Smooth muscle cell (in vitro differentiated cells): ENCODE data around the gene MMP7. TPM values are rescaled to one million over a fixed set of nuclear protein-coding genes. Genes with fewer than 3 reads are reported as not detected.
A peak's percentile ranks its signal among the peaks of the same experiment; 100 is the strongest.

Experiments used
- DNase-seq: peaks from one replicate; lab custom pipeline; 2025; ENCODE audit not compliant: unreplicated experiment; lab: John Stamatoyannopoulos, UW
- H2AFZ ChIP-seq: fragments of 200-600 bp; sonication (generic); 2 replicates; pipeline ENCODE4 v1.6.0; 2016; ENCODE audit warnings: antibody characterized with exemption, low read depth, mild to moderate bottlenecking
- H3F3A ChIP-seq: fragments of 200-600 bp; sonication (generic); 2 replicates; pipeline ENCODE4 v1.6.0; 2017; ENCODE audit warnings: antibody characterized with exemption, low read depth
- H3K27ac ChIP-seq: fragments of 200-600 bp; sonication (generic); 2 replicates; pipeline ENCODE4 v1.5.1; 2016; ENCODE audit warnings: low read depth, mild to moderate bottlenecking
- H3K27me3 ChIP-seq: fragments of 200-600 bp; sonication (generic); 2 replicates; pipeline ENCODE4 v1.6.1; 2016; ENCODE audit warnings: low read depth, mild to moderate bottlenecking
- H3K36me3 ChIP-seq: fragments of 200-600 bp; sonication (generic); 2 replicates; pipeline ENCODE4 v1.5.1; 2016; ENCODE audit warnings: low read depth
- H3K4me1 ChIP-seq: fragments of 200-600 bp; sonication (generic); 2 replicates; pipeline ENCODE4 v1.5.1; 2016; ENCODE audit warnings: low read depth
- H3K4me2 ChIP-seq: fragments of 200-600 bp; sonication (generic); 2 replicates; pipeline ENCODE4 v1.6.0; 2016; ENCODE audit warnings: mild to moderate bottlenecking
- H3K4me3 ChIP-seq: fragments of 200-600 bp; sonication (generic); 2 replicates; pipeline ENCODE4 v1.5.1; 2016; ENCODE audit warnings: mild to moderate bottlenecking
- H3K79me2 ChIP-seq: fragments of 200-600 bp; sonication (generic); 2 replicates; pipeline ENCODE4 v1.6.0; 2016; ENCODE audit warnings: low read depth, mild to moderate bottlenecking
- H3K9ac ChIP-seq: fragments of 200-600 bp; sonication (generic); 2 replicates; pipeline ENCODE4 v1.6.0; 2016; ENCODE audit warnings: low read depth
- H3K9me3 ChIP-seq: fragments of 200-600 bp; sonication (generic); replicated peaks from 2 replicates; pipeline ENCODE4 v1.5.1; 2016; ENCODE audit warnings: low read depth
- H4K20me1 ChIP-seq: fragments of 200-600 bp; sonication (generic); 2 replicates; pipeline ENCODE4 v1.6.0; 2016; ENCODE audit warnings: low read depth
- WGBS: methylation state at CpG from one replicate; pipeline ENCODE4 v1.1.7; 2016; ENCODE audit warnings: low lambda C conversion rate; 5-methylcytosine and 5-hydroxymethylcytosine counted together
- polyA plus RNA-seq: library from polyadenylated mRNA; unstranded; fragments of >200 nt; fragmentation: Nextera tagmentation; extraction: Ambion mirVana; gene quantifications from 2 replicates; pipeline ENCODE4 v1.2.1, GENCODE V29; 2016
- total RNA-seq: library from RNA; depleted of rRNA; stranded (reverse); fragments of >200 nt; gene quantifications from 2 replicates; pipeline ENCODE4 v1.2.3, GENCODE V29; 2014
- TF ChIP-seq, protein P1 (sequence below): fragments of 200-600 bp; sonication (generic); IDR thresholded peaks from 2 replicates; pipeline ENCODE4 v1.5.1; 2017; ENCODE audit warnings: borderline replicate concordance, mild to moderate bottlenecking, antibody characterized with exemption; ENCODE audit not compliant: insufficient read depth, poor library complexity, severe bottlenecking

MMP7 gene
- total and polyA plus RNA-seq, 2 experiments from 2014 or later: 8.0 to 16.4 TPM

DNA sequence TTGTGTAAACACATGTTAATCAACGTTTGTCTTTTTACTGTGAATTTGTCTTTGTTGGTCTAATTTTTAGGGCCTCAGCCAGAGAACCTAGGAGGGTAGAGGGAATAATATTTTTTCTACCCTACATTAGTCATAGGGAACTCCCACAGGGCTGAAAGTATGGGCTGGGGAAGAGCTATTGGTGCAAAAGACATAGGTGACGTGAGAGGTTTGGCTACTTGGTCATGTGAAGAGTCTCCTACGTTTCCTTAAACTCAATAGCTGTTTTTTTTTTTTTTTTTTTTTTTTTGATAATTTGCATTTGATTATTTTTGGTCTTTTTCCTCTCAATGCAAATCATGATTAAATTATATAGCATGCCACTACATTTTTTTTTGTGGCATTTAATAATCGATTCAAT is 15.9 kb upstream of the MMP7 start:
- Histone ChIP-seq H3K36me3 (no peaks in the 10 kb centered on the region), H3K9ac (no peak overlapping the region), H3K4me2 (no peak overlapping the region), H3K9me3 (no peaks in the 10 kb centered on the region), H4K20me1 (no peaks in the 10 kb centered on the region), H3K27me3 (no peaks in the 10 kb centered on the region), H3K4me3 (no peak overlapping the region), H3F3A (no peaks in the 10 kb centered on the region), H3K79me2 (no peaks in the 10 kb centered on the region), H3K27ac (peak overlapping the region; percentile 15), H3K4me1 (no peaks in the 10 kb centered on the region), H2AFZ (no peak overlapping the region)
- TF ChIP-seq, protein P1, sequence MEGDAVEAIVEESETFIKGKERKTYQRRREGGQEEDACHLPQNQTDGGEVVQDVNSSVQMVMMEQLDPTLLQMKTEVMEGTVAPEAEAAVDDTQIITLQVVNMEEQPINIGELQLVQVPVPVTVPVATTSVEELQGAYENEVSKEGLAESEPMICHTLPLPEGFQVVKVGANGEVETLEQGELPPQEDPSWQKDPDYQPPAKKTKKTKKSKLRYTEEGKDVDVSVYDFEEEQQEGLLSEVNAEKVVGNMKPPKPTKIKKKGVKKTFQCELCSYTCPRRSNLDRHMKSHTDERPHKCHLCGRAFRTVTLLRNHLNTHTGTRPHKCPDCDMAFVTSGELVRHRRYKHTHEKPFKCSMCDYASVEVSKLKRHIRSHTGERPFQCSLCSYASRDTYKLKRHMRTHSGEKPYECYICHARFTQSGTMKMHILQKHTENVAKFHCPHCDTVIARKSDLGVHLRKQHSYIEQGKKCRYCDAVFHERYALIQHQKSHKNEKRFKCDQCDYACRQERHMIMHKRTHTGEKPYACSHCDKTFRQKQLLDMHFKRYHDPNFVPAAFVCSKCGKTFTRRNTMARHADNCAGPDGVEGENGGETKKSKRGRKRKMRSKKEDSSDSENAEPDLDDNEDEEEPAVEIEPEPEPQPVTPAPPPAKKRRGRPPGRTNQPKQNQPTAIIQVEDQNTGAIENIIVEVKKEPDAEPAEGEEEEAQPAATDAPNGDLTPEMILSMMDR: no peak
- WGBS: 77% methylated on average over 4 of the region's 4 CpGs
- no peak for DNase-seq

DNA sequence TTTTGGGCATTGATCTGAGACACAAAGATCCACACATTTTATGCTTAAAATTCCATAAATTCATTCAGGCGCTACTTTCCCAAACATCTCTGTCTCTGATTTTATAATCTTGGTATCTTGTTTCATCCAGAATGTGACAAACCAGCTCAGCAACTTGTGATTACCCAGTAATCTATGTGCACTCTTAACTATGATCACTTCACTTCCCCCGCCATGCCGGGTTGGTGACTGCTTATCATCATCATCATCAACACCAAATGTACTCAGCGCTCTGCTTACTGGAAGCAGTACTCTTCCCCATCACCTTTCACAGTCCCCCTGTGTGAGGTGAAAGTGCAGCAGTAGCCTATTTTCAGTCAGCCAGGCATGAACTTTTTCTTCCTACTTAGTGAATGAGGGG is 15.2 kb upstream of the MMP7 start:
- H3K27me3 ChIP-seq: no peaks in the 10 kb centered on the region
- DNase-seq: no peak
- H4K20me1 ChIP-seq: no peaks in the 10 kb centered on the region

DNA sequence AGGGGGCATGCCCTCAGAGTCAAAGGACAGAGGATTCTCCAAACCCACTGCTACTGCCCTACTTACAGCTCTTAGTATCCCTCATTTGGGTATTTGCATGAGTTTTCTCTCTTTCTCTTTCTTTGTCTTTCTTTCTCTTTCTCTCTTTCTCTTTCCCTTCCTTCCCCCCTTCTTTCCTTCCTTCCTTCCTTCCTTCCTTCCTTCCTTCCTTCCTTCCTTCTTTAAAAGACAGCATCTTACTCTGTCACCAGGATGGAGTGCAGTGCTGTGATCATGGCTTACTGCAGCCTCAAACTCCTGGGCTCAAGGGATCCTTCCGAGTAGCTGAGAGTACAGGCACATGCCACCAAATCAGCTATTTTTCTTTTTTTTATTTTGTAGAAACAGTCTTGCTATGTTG is 14.0 kb upstream of the MMP7 start:
- TF ChIP-seq, protein P1: no peak
- DNase-seq: no peak
- Histone ChIP-seq H3K4me3 (no peak overlapping the region), H3K9ac (no peak overlapping the region), H3K4me2 (no peak overlapping the region), H3K27me3 (no peaks in the 10 kb centered on the region), H3K27ac (no peak overlapping the region), H4K20me1 (no peaks in the 10 kb centered on the region), H3K79me2 (no peaks in the 10 kb centered on the region), H3K9me3 (no peaks in the 10 kb centered on the region), H3F3A (no peaks in the 10 kb centered on the region), H3K4me1 (no peaks in the 10 kb centered on the region), H2AFZ (no peak overlapping the region), H3K36me3 (no peaks in the 10 kb centered on the region)
- 96% methylated on average over 1 of the region's 1 CpG for WGBS

More for the DNA sequence above, 15.2 kb upstream of the MMP7 start:
- Histone ChIP-seq H3K4me2 (no peak overlapping the region), H3K9me3 (no peaks in the 10 kb centered on the region), H2AFZ (no peak overlapping the region), H3K4me3 (no peak overlapping the region), H3K27ac (peak overlapping the region; percentile 15), H3K79me2 (no peaks in the 10 kb centered on the region), H3K36me3 (no peaks in the 10 kb centered on the region), H3K9ac (no peak overlapping the region), H3F3A (no peaks in the 10 kb centered on the region), H3K4me1 (no peaks in the 10 kb centered on the region)
- WGBS: 75% methylated on average over 4 of the region's 4 CpGs
- TF ChIP-seq, protein P1: no peak

DNA sequence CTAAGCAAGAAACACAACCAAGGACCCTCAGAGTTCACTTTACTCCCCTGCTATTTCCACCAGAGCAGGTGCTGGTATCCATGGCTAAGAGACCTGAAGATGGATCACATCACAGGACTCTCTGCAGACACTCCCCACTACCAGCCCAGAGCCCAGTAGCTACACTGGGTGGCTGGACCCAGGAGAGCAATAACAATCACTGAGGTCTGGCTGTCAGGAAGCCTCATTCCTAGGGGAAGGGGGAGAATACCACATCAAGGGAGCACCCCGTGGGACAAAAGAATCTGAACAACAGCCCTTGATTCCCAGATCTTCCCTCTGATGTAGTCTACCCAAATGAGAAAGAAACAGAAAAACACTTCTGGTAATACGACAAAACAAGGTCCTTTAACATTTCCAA is 9.0 kb upstream of the MMP7 start:
- H3K36me3 ChIP-seq: no peaks in the 10 kb centered on the region
- TF ChIP-seq, protein P1: no peak
- no peak overlapping the region for H3K4me3 ChIP-seq
- no peak overlapping the region for H2AFZ ChIP-seq
- H3K27me3 ChIP-seq: no peaks in the 10 kb centered on the region
- no peaks in the 10 kb centered on the region for H3K9me3 ChIP-seq
- no peaks in the 10 kb centered on the region for H3K79me2 ChIP-seq
- no peaks in the 10 kb centered on the region for H3F3A ChIP-seq
- no peaks in the 10 kb centered on the region for H4K20me1 ChIP-seq
- no peak overlapping the region for H3K9ac ChIP-seq
- no peak overlapping the region for H3K27ac ChIP-seq
- no peak for DNase-seq
- WGBS: 76% methylated on average over 2 of the region's 2 CpGs
- H3K4me2 ChIP-seq: no peak overlapping the region
- H3K4me1 ChIP-seq: no peaks in the 10 kb centered on the region
